AG09319 (cell line): ENCODE measurements around the gene MYZAP.

Experiments used
- DNase-seq: peaks from one replicate; pipeline ENCODE4 v3.0.0-alpha.2; 2010; ENCODE audit warnings: low read depth; ENCODE audit errors: extremely low read depth
- TF ChIP-seq, protein P1 (sequence below): IDR thresholded peaks from 2 replicates; pipeline ENCODE4 v1.5.1; 2011; ENCODE audit warnings: low read depth, mild to moderate bottlenecking, inconsistent platforms, low read length, moderate library complexity

The MYZAP gene

DNA sequence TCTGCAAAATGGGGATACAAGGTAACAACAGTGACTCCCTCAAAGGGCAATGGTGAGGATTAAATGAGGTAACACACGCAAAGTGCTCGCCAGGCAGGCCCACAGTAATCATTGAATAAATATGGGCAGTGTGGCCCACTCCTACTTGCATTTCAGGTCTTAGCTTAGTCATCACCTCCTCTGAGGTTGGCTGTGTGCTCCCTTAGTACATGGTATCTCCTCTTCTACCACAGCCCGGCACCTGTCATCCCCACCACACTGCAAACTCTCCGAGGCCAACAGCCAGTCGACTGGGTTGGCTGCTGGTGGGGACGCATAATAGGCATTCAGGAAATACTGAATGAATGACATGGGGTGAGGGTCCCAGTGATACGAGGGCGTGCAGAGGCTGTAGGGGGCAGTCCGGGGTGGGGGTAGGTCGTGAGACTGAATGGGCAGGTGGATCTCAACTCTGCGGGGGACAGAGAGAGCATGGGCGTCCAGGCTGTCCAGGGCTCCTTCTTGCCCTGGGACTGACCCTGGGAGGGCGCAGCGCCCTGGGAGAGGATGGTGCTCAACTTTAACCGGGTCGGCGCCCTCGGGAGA is 375 bp upstream of the MYZAP start:
- TF ChIP-seq, protein P1, sequence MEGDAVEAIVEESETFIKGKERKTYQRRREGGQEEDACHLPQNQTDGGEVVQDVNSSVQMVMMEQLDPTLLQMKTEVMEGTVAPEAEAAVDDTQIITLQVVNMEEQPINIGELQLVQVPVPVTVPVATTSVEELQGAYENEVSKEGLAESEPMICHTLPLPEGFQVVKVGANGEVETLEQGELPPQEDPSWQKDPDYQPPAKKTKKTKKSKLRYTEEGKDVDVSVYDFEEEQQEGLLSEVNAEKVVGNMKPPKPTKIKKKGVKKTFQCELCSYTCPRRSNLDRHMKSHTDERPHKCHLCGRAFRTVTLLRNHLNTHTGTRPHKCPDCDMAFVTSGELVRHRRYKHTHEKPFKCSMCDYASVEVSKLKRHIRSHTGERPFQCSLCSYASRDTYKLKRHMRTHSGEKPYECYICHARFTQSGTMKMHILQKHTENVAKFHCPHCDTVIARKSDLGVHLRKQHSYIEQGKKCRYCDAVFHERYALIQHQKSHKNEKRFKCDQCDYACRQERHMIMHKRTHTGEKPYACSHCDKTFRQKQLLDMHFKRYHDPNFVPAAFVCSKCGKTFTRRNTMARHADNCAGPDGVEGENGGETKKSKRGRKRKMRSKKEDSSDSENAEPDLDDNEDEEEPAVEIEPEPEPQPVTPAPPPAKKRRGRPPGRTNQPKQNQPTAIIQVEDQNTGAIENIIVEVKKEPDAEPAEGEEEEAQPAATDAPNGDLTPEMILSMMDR, result no peak
- no peak for DNase-seq

DNA sequence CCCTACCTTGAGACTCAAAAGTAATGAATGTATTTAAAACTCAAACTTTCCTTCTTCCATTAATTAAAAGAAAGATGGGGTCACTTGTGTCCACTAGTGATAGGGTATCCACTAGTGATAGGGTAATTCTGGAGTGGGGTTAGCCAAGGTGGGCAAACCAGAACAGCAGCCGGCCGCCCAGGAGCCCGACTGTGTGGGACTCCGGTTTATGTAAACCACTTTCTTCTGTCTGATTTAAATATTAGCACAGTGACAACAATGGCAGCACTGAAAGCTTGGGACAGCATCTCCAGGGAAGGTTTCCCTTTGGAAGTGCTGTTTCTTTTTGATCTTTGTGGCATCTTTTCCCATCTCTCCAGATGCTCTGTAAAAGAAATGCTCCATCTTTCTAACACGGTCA is 722 bp downstream of the MYZAP start:
- DNase-seq, result no peak
- TF ChIP-seq, protein P1, result no peak

DNA sequence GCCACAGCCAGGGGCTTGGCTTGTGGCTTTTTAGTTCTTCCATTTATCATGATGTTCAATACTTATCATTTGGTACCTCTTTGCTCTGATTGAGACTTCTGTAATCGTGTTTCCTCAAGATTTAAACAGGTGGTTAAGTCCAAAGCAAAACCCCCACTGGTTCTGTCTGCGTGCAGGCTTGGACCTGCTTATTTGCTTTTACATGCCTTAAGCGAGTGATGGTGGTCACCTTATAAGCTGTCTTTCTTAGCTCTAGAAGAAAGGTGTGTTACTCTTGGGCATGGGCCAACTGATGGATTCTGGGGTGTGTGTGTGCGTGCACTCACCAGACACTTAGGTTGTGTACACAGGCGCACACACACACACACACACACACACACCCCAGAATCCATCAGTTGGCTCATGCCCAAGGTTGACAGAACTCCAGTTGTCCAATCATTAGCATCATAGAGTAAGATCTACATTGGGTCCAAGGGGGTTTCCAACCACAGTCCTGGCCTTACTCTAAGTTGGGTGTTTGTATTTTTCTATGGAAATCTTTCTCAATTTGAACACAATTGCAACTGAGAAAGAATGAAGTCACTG is 1.2 kb downstream of the MYZAP start:
- DNase-seq, result no peak
- TF ChIP-seq, protein P1, result no peak

DNA sequence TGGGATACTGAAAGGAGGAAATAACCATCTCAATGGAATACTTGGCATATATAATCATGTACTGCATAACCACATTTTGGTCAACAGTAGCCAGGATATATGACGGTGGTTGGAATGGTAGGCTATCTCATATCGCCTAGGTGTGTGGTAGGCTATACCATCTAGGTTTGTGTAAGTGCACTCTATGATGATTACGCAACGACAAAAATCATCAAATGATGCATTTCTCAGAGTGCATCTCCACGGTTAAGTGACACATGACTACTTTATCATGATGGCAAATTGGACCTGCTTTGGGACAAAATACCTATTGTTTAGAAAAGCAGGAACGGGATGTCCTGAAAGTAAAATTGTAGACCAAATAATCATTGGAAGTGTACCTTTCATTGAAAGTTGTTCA is 2.8 kb downstream of the MYZAP start:
- DNase-seq, result no peak
- TF ChIP-seq, protein P1, result no peak

DNA sequence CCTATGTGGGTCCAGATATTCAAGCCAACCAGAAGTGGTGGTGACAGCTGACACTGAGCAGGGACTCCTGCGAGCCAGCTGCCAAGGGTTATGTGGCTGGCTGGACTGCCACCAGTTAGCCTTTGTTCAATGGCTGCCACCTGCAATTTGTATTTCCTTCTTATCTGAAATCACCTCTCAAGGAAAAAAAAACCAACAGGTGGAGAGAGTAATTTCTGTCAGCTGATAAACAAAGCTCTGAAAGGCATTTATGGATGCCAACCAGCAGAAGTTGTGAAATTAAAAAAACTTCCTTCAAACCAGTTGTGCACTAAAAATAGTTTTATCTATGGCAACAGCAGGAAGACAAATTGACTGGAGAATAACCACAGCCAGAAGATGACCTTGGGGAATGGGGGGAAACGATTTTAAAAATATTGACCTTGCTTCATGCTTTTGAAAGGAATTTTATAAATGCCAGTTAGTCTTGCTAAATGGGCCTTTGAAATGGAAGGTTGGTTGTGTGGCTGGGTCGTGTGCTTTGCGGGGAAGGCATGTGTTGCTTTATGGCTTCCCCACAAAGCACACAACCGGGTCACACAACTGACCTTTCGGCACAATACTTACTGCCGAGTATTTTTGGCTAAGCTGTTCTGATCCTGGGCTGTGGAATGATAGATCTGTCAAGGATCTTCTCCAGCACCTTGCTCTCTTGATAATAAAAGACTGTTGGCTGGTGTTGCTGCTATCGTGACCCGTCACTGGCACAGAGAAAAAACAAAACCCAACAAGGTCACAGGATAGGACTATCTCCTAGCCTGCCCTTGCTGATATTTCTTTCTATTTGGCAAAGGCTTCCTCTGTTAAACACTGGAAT is 3.5 kb downstream of the MYZAP start:
- TF ChIP-seq, protein P1, result no peak
- DNase-seq, result no peak

DNA sequence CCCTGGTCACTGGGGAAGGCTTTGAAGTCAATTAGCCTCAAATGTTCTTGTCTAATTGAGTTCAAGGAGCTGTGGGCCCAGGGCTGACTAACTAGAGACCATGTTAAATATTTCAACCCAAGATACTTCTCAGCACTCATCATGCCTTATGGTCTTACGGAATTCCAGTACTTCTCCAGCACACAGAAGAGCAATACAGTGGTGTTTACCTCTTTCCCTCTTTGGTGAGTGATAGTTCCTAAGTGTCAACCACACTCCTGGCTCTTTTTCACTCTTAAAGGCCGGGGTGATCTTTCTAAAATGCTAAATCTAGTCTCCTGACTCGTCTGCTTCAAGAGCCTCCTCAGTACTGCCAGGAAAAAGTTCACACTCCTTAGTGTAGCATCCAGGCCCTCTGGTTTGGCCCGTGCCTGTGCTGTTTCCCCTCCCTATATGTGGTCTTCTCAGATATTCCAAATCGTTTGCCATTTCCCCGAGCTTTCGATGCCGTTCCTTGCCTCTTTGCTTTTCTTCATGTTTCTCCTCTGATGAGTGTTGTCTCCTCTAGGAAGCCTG is 4.7 kb downstream of the MYZAP start:
- DNase-seq, result no peak
- TF ChIP-seq, protein P1, result no peak

DNA sequence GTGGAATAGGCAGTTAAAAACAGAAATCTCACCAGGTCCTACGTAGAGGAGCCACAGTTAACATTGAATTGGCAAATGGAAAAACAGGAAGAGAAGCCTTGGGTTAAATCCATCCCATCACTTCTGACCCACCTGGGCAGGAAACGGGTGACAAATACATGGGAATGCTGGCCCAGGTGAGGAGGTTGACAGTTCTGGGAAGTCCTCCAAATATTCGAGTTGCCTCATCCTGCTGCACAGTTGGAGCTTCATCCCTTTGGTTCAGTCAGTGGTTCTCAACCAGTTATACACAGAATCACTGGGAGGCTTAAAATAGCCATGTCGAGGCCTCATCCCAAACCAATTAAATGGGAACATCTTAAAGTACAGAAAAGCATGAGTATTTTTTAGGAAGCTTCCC is 5.3 kb downstream of the MYZAP start:
- TF ChIP-seq, protein P1, result no peak

More for the DNA sequence above, 5.3 kb downstream of the MYZAP start:
- no peak for DNase-seq
